Measurements from ENCODE around the gene APC.

DNA sequence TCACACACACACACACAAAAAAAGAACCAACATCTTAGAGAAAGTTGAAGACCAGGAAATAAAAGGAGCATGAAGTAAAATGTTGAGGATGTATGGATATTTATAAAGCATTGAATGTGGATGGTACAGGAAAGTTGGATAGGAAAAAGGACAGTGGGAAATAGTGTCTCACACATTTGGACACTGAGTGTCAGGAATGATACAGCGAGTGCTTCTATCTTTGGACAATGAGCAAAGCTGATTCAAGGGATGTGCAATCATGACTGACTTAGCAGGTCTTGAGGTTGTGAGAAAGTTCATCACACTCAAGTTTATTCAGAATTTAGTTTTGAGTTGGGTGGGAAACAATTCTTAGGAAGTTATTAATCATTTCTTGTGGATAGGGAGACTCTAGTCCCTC is 73.3 kb downstream of the APC start:
- TF ChIP-seq EZH2 (IDR thresholded peaks at IDR 0.05) (no peak), POLR2AphosphoS5 (IDR thresholded peaks at IDR 0.05; ENCODE audit: borderline replicate concordance, low read depth, low read length) (no peak), FOXP2 (optimal IDR thresholded peaks at IDR 0.05; ENCODE audit: control extremely low read depth, extremely low read length, insufficient read depth) (no peak)

Data from SK-N-MC (cell line).